ENCODE measurements around the gene FBXW4. TPM values are rescaled to one million over a fixed set of nuclear protein-coding genes. Genes with fewer than 3 reads are reported as not detected.

The FBXW4 gene
- polyA plus RNA-seq, 2 of the 4 experiments (the other 2 are of a cell fraction) = 24.0 to 41.1 TPM

GRCh38 chr10:101710793-101711192 lies 15.8 kb upstream of the FBXW4 start:
- FAIRE-seq (no peak), DNase-seq (ENCODE audit: low read depth in 1 of 2, low spot score in 1 of 2) (no peak), ATAC-seq (no peak)
- H3K27ac ChIP-seq = no peak overlapping the region
- H3K4me2 ChIP-seq = no peak overlapping the region
- no peak for TF ChIP-seq KDM1A (IDR thresholded peaks at IDR 0.05; ENCODE audit: low read depth)
- no peak for TF ChIP-seq RCOR1 (IDR thresholded peaks at IDR 0.05; ENCODE audit: low read depth, low read length)
- TF ChIP-seq CHD2 (IDR thresholded peaks at IDR 0.05; ENCODE audit: low read length, partially characterized antibody) = no peak
- TF ChIP-seq TP53 (CRISPR knock-in tag; IDR thresholded peaks at IDR 0.05) = no peak
- TF ChIP-seq FOXS1 (CRISPR knock-in tag; IDR thresholded peaks at IDR 0.05) = no peak
- no peak for TF ChIP-seq USF2 (IDR thresholded peaks at IDR 0.05)
- no peak for TF ChIP-seq POLR2AphosphoS2 (conservative IDR thresholded peaks at IDR 0.05; ENCODE audit: low read length)
- TF ChIP-seq RARB (CRISPR knock-in tag; IDR thresholded peaks at IDR 0.05) = no peak
- no peak for TF ChIP-seq ATOH8 (CRISPR knock-in tag; IDR thresholded peaks at IDR 0.05; ENCODE audit: low read depth)
- no peak for TF ChIP-seq JUN (IDR thresholded peaks at IDR 0.05)
- no peaks in the 10 kb centered on the region for H3K9me3 ChIP-seq
- 64% methylated on average over 2 of the region's 2 CpGs for WGBS (ENCODE audit: missing lambda C conversion rate)
- POLR2A ChIA-PET = no interaction called here
- H3K4me3 ChIP-seq = no peak overlapping the region
- no peaks in the 10 kb centered on the region for H3K4me1 ChIP-seq
- CTCF ChIA-PET = interaction anchor here (0.8 kb wide), 1 partner anchor 63 kb away, joined by 3 read pairs; no protein-coding TSS in a partner anchor

- Histone ChIP-seq H3K9me3 (no peaks in the 10 kb centered on the region), H3K4me3 (no peak overlapping the region), H3K4me2 (no peak overlapping the region), H3K4me1 (no peaks in the 10 kb centered on the region), H3K27ac (no peak overlapping the region)
- CTCF ChIA-PET = interaction anchor here (0.8 to 1.6 kb wide), 3 partner anchors 9 to 72 kb away, joined by 3 to 5 read pairs (median 3); no protein-coding TSS in a partner anchor
- ATAC-seq (no peak), FAIRE-seq (no peak), DNase-seq (ENCODE audit: low read depth in 1 of 2, low spot score in 1 of 2) (no peak)
- no peak for TF ChIP-seq NFE2L2 (conservative IDR thresholded peaks at IDR 0.05; ENCODE audit: low read length)
- TF ChIP-seq HOXB5 (CRISPR knock-in tag; IDR thresholded peaks at IDR 0.05) = no peak
- TF ChIP-seq ELK1 (IDR thresholded peaks at IDR 0.05; ENCODE audit: low read depth, low read length) = no peak
- no peak for TF ChIP-seq NR3C1 (IDR thresholded peaks at IDR 0.05)
- TF ChIP-seq HMGXB4 (CRISPR knock-in tag; IDR thresholded peaks at IDR 0.05; ENCODE audit: borderline replicate concordance) = no peak
- TF ChIP-seq CTCF (IDR thresholded peaks at IDR 0.05) = no peak
- TF ChIP-seq POLR2AphosphoS2 (conservative IDR thresholded peaks at IDR 0.05; ENCODE audit: low read length) = no peak
- no peak for TF ChIP-seq NPAS2 (CRISPR knock-in tag; IDR thresholded peaks at IDR 0.05; ENCODE audit: borderline replicate concordance)
- no peak for TF ChIP-seq ESRRA (IDR thresholded peaks at IDR 0.05; ENCODE audit: borderline replicate concordance, low read length)
- TF ChIP-seq MAZ (IDR thresholded peaks at IDR 0.05; ENCODE audit: borderline replicate concordance, low read depth, low read length) = no peak
- TF ChIP-seq CHD2 (IDR thresholded peaks at IDR 0.05; ENCODE audit: low read length, partially characterized antibody) = no peak
- TF ChIP-seq REST (IDR thresholded peaks at IDR 0.05) = no peak
- TF ChIP-seq MAX (IDR thresholded peaks at IDR 0.05) = no peak
- WGBS (ENCODE audit: missing lambda C conversion rate) = 79% methylated on average over 9 of the region's 9 CpGs
- POLR2A ChIA-PET = no interaction called here
Observed at GRCh38 chr10:101710059-101710695, 15.2 kb upstream of the FBXW4 start.
